HG03159 (cell line): ENCODE data around the gene CD300A.

Experiments used
- ATAC-seq: cut with Tn5 transposase; IDR thresholded peaks from one replicate; pipeline ENCODE4 v1.9.1; 2021; ENCODE audit warnings: mild to moderate bottlenecking, moderate library complexity; ENCODE audit not compliant: unreplicated experiment

CD300A gene

DNA sequence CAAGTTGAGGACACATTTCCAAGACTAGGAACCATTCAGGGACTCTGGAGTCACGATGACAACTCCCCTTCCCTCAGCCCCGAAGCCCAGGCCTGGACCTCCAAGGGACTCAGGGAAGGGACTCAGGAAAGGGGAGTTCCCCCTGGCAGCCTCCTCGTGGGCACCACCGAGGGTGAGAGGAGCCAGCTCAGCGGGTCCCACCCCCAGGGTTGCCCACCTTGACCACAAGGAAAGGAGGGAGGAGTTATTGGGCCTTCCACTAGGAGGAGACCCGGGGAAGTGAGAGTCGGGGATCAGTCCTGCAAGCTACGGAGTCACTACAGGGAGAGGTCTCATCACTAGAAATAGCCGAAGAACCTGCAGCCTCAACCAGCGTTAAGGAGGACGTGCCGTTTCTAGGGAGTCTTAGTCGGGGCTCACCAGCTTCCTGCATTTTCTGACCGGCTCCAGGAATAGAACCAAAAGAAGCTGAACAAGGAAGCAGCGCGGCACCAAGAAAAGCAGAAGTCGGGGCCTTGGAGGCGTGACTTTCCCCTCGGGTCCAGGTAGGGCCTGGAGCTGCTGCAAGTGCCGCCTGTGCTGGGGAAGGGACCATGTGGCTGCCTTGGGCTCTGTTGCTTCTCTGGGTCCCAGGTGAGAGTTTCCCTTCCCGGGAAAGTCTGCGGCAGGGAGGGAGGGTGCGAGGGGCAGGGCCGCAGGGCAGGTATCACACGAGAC, at the start of gene CD300A:
TSS of gene CD300A (plus strand) at position 524 of the 717 bp plus-strand sequence. CDS start at position 594, 70 bp downstream.
- no peak for ATAC-seq

DNA sequence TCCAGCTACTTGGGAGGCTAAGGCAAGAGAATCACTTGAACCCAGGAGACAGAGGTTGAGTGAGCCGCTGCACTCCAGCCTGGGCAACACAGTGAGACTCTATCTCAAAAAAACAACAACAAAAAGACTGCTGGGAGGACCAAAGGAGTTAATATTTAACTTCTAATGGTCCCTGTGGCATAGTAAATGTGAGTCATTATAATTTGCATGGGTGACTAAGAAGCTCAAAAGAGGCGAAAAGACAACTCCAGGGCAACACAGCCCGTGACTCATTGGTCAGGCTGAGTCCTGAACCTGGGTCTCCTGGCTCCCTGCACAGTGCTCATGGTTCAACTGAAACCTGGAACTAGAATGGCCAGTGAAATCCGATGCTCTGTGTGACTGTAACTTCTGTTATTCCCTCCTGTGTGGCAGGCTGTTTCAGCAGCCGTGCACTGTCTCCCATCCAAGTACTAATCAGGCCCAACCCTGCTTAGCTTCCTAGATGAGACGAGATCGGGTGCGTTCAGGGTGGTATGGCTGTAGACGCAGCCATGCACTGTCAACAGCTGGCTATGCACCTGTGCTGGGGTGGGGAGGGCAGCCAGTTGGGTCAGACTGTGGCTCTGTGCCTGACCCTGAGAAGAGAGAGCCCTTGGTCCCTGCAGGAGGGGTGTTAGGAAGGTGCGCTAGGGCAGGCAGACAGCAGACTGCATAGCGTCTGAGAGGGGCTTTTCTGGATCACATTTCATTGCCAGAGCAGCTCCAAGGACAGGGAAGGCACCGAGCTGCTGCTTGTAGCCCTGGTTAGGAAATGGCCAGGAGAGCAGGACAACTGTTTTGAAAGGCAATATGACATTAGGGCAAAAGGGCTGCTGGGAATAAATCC, 49.0 kb upstream of the CD300A start:
- peak; percentile 75 for ATAC-seq

DNA sequence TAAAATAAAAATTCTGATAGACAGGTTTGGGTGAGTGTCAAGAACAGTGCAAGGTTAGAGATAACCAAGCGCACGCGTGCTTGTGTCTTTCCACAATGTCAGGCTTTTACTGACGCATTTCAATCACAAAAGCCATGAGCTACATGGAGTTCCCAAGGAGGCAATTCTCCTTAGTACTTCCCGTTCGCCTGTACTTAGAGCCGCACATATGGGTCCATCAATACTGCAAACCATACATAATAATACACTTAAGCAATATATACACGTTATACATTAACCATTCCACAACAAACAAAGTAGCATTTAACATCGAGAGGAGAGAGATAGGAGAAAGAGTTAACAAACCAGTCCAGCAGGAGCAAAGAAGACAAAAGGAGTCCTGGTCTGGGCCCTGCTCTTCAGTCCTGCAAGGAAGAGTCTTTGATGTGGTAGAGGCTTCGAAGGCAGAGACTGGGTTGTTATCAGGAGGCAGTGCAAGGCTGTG, 46.5 kb upstream of the CD300A start:
- no peak for ATAC-seq

DNA sequence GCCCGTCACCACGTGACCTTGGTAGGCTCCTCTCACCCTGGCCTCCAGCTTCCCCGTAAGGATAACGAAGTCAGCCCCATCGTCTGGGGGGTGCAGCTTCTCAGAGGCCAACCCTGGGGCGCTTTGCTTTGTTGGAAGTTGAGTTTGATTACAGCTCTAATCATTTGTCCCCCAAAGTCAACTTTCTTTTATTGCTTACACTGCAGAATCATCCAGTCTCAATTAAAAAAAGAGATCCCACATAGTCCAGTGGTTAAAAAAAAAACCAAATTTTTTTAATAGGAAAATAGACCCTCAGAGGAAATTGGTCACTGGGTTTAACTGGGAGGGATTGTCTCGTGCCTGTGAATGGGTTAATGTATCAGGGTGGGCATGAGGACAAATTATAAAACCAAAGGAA, 42.3 kb upstream of the CD300A start:
- no peak for ATAC-seq

DNA sequence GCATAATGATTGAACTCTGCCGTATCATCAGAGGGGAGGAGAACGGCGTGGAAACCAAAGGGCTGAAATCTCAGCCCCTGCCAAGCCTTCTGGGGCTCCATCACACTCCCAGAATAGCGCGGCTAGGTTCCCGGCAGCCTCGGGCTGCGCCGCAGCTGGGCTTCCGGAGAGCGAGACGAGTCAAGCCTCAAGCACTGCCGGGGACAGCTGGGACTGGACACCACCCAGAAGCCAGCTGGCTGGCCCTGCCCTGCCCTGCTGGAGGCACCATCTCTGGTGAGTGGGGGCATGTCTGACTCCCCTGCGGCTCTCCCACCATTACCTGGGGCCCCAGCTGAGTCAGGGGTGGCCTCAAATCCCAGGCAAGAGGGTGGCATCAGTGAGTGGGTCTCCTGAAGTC, 41.8 kb upstream of the CD300A start:
- ATAC-seq: no peak

DNA sequence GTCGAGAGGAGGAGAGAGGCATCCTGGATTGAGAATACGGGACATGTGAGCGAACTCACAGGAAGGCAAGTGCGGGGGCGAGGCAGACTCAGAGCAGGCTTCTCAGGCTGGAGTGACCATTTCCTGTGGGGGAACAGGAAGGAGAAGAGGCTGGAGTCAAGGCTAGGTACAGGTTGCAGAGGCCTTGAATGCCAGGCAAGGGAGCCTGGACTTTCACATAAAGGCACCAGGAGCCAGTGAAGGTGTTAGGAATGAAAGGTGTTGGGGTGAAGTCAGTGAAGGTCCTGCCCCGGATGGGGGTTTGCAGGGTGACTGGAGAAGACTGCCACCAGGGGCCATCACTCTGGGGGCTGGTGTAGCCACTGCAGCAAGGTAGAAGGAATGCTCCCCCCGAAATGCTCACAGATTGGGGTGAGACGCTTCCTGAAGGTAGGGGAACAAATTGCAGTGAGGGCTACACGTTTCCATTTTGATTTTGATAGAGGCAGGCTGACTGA, 39.8 kb upstream of the CD300A start:
- no peak for ATAC-seq

DNA sequence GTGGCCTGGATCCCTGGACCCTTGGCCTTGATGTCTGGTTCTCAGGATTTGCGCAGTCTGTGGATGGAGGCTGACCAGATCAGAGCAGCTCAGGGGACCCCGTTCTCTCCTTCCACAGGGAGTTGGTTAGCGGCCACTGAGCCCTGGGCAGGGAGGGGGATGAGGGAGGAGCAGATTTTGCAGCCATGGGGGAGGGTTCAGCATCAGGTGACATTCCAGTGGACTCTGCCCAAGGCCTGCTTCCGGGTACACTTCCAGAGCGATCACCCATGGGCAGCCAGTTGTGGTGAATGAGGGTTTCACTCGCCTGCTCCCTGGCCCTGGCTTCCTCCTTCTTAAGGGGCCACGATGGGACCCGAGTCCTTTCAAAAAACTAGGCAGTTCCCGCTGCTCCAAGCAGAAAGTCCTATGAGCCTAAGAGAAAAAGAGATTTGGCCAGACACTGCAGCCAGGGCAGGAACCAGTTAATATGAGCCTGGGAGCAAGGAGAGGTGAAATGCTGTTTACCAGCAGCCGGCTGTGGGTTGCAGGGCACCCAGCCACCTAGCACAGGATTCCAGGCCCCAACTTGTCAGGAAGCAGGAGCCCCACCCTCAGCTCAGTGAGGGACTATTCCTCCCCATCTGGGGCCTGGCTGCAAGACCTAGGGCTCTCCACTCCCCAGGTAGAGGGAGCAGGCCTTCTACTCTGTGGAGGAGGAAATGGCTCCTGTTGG, 39.2 kb upstream of the CD300A start:
- ATAC-seq: no peak

DNA sequence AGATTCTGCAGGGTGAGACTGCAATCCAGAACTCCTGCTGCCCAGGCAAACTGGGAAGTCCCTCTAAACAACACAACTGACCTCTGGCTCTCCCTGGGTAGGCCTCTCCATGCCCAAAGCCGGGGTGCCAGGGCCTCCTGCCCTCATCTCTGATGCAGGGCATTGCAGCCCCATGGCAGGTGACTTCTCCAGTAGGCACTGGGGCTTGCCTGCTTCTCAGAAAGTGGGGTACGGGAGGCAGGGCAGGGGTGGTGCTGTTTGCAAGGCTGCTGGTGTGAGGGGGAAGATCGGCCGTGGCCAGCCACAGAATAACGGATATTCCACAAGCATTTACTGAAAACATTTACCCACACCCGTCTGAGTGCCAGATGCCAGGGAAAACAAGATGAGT, 38.7 kb upstream of the CD300A start:
- ATAC-seq: no peak

DNA sequence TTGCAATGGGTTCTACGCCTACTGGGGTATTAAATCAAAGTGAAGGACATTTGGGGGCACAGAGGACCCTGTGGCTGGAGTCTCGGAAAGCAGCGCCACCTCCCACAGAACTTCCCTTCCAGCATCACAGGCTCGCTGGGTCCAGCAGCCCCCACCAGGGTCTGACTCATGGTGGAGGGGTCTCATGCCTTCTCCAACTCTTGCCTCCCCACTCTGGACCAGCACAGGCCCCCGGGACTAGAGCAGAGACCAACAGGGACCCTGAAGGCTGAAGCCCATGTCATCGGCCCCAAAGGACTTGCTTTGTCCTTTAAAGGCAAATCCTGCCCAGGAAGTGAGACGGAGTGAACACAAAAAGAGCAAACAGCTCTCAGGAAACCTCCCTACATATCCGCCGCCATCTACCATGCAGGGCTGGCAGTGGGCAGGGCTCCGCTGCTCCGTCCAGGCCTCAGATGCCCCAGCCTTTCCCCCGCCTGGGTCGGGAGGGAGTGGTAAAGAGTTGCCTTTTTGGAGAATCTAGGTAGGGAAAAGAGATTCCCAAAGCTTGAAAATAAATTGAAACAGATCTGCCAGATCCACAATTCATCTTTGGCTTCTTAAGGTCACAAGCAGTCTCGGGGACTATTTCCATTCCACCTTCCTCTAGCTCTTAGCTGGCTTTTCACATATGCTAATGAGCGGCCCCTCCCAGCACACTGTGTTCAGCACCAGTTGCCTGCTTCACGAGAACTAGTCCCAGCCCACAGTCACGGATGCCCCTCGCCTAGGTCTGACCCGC, 36.6 kb upstream of the CD300A start:
- no peak for ATAC-seq

DNA sequence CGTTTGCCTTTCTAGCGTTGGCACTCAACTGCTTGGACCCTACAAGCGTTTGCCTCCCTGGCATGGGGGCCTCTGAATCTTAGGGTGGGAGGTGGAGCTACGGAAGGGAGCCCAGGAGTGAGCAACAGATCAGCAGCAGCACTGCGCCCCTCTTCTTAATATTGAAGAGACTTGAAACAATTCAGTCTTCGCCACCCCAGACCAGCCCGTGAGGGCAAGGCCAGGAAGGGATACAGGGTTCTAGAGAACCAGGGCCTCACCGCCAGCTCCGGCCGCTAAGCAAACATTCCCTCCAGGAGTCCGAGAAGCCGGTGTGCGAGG, 36.1 kb upstream of the CD300A start:
- no peak for ATAC-seq

DNA sequence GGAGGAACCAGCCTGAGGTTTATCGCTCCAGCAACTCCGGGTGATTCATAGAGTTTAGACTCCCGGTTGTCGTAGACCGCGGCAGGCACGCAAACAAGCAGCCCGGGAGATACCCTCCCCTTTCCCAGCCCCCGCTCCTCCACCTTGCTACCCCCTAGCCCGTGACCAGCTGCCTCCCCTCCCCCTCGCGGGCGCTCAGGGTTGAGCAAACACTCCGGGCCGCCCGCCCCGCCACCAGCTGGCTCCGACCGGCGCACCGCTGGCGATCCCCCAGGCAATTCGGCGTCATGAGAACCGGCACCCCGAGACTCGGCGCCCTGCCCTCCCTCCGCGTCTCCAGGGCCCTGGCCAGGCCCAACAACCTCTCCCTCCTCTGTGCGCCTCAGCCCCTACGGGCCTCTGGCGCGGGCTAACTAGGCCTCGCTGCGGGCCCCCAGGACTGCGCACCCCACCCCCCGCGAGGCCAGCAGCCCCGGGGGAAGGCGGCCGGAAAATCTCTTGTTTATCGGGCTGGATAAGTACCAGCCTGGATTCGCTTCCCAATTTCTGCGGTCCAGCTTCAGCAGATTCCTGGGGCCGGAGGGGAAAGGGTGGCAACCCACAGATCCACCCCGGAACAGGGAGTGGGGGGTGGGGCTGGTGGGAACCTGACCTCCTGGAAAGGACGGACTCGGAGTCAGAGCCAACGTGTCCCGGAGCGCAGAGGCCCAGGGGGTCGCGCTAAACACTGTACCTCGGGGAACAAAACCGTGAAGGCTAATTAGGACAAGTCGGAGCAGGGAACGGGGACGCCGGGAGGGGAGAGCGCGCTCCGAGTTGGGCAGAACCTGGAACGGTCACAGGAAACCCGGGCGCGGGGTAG, 35.5 kb upstream of the CD300A start:
- ATAC-seq: peak; percentile 35

DNA sequence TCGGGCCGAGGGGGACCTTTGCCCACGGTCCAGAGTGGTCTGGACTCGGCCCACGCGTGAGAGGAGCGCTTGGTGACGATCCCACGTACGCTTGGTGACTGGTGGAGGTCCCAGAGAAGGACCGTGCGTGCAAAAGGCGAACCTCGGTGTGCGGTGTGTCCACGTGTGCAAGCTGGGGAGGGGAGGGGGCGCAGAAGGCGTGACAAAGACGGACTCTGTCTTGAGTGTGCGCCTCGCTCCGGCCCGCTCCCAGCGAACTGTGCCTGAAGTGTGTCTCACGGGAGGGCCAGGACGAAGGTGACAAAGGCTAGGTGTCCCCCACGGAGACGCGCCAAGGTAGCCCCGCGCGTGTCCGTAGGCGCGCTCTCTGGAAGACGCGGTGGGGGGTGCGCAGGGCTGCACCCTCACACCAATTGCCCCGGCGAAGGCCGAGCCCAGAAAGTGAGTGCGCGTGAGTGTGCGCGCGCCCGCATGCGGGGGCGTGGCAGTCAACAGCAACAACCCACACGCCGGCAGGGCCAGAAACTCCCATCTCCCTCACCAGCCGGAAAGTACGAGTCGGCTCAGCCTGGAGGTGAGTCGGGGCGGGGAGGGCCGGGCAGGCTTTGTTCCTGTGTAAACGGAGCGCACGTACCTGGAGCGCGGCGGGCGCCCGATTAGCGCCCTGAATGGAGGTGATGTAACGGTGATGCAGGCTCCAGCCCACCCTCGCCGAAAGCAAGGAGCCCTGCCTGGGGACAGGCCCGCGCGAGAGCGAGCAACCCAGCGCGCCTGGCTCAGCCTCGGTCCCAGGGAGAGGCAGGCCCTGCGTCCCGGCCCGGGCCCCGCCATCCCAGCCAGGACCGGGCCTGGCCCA, 34.6 kb upstream of the CD300A start, which contains the start of gene GPRC5C:
TSS of gene GPRC5C (plus strand) at position 521 of the 856 bp plus-strand sequence. CDS start 7,689 bp downstream, outside the sequence.
- ATAC-seq: peak; percentile 41

DNA sequence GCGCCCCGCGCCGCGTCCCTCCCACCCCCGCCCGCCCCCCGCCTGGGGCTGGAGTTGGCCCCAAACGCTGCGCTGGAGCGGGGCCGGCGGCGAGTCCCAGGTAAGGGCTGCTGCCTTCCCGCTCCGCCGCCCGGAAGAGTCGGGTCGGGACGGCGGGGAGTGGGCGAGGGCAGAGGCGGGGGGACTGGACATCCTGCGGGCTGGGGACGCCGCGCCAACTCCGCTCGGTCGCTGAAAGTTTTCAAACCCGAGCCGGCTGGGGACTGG, 34.1 kb upstream of the CD300A start:
- ATAC-seq: no peak

DNA sequence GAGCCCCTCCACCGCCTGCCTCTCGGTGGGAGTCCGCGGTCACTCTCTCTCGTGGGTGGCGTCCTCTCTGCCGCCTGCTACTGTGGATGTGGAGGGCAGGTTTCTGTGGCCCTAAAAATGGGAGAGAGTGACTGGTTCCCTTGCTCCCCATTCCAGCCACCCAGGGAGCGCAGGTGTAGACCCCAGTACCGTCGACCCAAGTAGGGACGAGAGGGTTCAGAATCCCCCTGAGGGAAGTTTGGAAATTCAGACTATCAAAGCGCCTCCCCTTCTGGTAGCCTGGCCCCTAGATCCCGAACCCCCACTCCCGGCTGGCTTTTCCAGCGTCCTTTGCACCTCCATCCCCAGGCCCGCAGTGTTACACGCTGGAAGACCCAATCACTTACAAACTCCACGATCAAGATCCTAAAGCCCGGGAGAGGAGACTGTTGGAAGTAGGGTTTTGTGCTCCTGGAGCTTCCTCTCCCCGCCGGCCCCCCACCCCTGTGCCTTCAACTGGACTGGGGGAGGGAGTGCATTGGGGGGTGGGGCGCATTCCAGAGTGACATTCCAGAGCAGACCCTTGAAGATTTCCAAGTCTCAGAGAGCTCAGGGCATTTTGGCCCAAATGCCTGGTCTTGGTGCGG, 33.6 kb upstream of the CD300A start:
- ATAC-seq: no peak

DNA sequence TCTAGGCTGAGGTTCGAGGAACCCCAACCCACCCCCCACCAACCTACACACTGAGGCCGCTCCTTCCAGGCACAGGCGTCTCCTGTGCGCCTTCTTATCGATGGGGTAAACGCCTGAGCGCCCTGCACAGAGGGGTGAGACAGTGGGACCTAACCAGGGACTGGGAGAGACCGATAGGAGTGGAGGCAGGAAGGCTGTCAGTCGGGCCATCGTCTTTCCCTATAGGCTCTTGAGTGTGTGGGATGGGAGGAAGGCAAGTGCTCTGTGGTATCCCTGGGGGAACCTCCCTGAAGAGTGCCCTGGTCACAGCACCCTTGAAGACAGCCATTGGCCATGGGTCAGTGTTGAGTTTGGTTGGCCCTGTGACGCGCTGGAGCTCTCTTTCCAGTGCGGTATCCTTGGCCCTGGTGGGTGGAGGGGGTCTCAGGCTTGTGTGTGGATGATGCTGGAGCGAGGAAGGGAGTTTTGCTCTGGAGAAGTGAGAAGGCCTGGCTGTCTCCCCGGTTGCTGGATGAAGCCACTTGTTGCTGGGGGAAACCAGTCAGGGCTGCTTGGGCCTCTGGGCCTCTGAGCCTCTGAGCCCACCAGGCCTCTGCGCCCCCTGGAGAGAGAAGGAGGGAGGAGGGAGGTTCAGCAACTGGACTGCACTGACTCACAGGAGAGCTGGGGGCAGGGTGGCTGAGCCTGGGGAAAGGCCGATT, 32.9 kb upstream of the CD300A start:
- no peak for ATAC-seq

DNA sequence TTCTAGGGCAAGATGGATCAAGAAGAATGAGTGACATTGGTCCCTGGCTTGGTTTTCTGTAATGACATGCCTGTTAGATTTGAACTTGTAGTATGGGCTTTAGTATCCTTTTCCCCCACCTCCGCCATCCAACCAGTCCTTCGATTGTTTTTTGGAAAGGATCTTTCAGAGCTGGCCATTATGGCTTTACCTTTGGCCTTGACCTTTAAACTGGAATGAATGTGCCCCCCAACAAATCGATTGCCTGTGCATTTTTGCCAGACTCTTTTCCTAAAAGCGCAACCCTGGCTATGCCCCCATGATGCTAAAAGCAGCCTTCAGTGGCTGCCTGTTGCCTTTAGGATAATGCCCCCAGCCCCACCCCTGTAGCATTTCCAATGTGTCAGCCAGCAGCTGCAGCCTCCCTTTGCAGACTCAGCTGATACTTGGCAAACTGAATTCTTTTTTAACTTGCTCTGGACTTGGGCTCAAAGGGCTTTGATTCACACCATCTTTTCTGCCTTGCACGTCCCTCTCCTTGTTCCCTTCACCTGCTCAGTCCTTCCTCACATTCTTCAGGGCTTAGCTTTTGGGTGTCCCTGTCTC, 30.6 kb upstream of the CD300A start:
- ATAC-seq: no peak

DNA sequence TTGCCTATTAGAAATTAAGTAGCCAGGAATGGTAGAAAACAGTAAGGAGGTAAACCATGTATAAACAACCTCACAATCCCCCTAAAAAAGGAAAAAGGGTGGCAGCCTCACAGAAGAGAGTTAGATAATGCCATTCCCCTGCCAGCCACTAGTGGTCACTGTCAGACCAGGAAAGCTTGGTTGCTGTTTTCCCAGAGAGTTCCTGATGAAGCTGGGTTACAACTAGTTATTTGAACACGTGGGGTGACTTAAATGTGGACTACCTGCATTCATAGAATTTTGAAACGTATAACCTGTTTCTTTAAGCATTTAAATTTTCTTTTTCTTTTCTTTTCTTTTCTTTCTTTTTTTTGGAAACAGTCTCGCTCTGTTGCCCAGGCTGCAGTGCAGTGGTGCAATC, 28.7 kb upstream of the CD300A start:
- no peak for ATAC-seq
